ENCODE measurements around the gene ELF3.

The ELF3 gene

DNA sequence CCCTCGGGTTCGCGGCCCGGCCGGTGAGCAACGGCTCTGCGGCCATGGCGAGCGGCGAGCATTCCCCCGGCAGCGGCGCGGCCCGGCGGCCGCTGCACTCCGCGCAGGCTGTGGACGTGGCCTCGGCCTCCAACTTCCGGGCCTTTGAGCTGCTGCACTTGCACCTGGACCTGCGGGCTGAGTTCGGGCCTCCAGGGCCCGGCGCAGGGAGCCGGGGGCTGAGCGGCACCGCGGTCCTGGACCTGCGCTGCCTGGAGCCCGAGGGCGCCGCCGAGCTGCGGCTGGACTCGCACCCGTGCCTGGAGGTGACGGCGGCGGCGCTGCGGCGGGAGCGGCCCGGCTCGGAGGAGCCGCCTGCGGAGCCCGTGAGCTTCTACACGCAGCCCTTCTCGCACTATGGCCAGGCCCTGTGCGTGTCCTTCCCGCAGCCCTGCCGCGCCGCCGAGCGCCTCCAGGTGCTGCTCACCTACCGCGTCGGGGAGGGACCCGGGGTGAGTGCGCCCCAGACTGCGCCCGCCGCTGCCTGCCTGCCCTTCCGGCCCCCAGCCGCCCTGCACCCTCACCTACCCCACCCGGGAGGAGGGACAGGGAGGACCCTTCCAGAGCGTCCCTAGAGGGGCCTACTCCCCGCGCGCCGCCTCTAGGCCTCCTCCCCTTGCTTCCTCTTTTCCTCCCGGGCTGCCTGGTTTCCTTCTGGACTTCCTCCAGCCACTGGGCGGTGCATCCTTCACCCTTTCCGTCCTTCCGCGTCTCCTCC, 27.6 kb upstream of the ELF3 start, which contains the start of gene RNPEP:
Gene RNPEP, plus strand, starts transcription at position 26 of the 757 bp plus-strand sequence. Its CDS starts 19 bp downstream, at position 45.
- Histone ChIP-seq H3K4me3 (replicated peaks; ENCODE audit: insufficient read depth, low read length) (peak within 1 kb of the TSS; percentile 63), H3K27ac (replicated peaks) (peak within 1 kb of the TSS; percentile 83), H3K27me3 (ENCODE audit: insufficient read depth, poor library complexity, severe bottlenecking) (no peaks in the 10 kb centered on the region)
- TF ChIP-seq GABPA (IDR thresholded peaks at IDR 0.05; ENCODE audit: low read depth) (peak; percentile 72), POLR2AphosphoS5 (IDR thresholded peaks at IDR 0.05; ENCODE audit: low read depth) (peak; percentile 68), SPI1 (IDR thresholded peaks at IDR 0.05; ENCODE audit: borderline replicate concordance, low read depth) (peak; percentile 69; the same call in 1 of the 2 replicates)
- TF ChIP-seq, protein P1, sequence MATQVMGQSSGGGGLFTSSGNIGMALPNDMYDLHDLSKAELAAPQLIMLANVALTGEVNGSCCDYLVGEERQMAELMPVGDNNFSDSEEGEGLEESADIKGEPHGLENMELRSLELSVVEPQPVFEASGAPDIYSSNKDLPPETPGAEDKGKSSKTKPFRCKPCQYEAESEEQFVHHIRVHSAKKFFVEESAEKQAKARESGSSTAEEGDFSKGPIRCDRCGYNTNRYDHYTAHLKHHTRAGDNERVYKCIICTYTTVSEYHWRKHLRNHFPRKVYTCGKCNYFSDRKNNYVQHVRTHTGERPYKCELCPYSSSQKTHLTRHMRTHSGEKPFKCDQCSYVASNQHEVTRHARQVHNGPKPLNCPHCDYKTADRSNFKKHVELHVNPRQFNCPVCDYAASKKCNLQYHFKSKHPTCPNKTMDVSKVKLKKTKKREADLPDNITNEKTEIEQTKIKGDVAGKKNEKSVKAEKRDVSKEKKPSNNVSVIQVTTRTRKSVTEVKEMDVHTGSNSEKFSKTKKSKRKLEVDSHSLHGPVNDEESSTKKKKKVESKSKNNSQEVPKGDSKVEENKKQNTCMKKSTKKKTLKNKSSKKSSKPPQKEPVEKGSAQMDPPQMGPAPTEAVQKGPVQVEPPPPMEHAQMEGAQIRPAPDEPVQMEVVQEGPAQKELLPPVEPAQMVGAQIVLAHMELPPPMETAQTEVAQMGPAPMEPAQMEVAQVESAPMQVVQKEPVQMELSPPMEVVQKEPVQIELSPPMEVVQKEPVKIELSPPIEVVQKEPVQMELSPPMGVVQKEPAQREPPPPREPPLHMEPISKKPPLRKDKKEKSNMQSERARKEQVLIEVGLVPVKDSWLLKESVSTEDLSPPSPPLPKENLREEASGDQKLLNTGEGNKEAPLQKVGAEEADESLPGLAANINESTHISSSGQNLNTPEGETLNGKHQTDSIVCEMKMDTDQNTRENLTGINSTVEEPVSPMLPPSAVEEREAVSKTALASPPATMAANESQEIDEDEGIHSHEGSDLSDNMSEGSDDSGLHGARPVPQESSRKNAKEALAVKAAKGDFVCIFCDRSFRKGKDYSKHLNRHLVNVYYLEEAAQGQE (IDR thresholded peaks at IDR 0.05; ENCODE audit: insufficient replicate concordance, low read depth): peak; percentile 22
- TF ChIP-seq, protein P2, sequence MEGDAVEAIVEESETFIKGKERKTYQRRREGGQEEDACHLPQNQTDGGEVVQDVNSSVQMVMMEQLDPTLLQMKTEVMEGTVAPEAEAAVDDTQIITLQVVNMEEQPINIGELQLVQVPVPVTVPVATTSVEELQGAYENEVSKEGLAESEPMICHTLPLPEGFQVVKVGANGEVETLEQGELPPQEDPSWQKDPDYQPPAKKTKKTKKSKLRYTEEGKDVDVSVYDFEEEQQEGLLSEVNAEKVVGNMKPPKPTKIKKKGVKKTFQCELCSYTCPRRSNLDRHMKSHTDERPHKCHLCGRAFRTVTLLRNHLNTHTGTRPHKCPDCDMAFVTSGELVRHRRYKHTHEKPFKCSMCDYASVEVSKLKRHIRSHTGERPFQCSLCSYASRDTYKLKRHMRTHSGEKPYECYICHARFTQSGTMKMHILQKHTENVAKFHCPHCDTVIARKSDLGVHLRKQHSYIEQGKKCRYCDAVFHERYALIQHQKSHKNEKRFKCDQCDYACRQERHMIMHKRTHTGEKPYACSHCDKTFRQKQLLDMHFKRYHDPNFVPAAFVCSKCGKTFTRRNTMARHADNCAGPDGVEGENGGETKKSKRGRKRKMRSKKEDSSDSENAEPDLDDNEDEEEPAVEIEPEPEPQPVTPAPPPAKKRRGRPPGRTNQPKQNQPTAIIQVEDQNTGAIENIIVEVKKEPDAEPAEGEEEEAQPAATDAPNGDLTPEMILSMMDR (IDR thresholded peaks at IDR 0.05; ENCODE audit: insufficient read depth, low read length): no peak
- peak; percentile 75 to 81 for DNase-seq (ENCODE audit: low read depth in 1 of 2, low spot score in 1 of 2)

DNA sequence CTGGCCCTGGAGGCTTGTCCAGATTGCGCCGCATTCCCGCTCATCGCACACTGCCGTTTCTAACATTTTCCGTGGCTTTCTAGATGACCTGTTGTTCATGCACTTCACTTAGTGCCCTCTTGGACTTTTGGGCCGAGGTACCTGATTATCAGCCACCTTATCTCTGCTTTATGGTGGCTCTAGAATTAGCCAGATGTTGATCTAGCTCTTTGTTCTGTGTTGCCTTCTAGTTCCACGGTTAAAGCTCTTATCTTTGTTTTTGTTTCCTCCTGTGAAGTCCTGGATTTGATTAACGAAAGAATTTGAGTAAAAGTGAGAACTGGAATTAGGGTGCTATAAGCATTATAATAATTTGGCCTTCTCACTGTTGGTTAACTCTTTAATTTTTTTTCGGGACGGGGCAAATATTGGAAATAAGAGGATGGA, 27.0 kb upstream of the ELF3 start:
- DNase-seq (ENCODE audit: low read depth in 1 of 2, low spot score in 1 of 2): no peak
- Histone ChIP-seq H3K27me3 (ENCODE audit: insufficient read depth, poor library complexity, severe bottlenecking) (no peaks in the 10 kb centered on the region), H3K4me3 (replicated peaks; ENCODE audit: insufficient read depth, low read length) (peak overlapping the region; percentile 63), H3K27ac (replicated peaks) (peak overlapping the region; percentile 83)
- TF ChIP-seq SPI1 (IDR thresholded peaks at IDR 0.05; ENCODE audit: borderline replicate concordance, low read depth) (no peak), POLR2AphosphoS5 (IDR thresholded peaks at IDR 0.05; ENCODE audit: low read depth) (no peak), GABPA (IDR thresholded peaks at IDR 0.05; ENCODE audit: low read depth) (no peak)
- TF ChIP-seq, protein P1 (IDR thresholded peaks at IDR 0.05; ENCODE audit: insufficient replicate concordance, low read depth): no peak
- TF ChIP-seq, protein P2 (IDR thresholded peaks at IDR 0.05; ENCODE audit: insufficient read depth, low read length): no peak

DNA sequence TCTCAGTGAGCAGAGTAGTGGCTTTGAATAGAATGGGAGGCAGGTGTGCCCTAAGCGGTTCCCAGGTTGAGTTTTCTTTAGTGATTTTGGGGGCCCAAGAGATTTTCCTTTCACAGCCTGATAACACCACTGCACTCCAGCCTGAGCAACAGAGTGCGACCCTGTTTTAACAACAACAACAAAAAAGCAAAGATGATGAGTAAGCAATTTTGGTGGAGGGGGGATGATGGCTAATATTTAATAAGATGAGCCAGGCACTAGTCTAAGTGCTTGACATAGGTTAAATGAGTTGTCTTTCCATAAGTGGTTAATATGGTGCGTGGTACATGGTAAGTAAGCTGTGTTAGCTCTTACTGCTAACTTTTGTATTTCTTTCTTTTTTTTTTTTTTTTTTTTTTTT, 25.9 kb upstream of the ELF3 start:
- H3K27me3 ChIP-seq (ENCODE audit: insufficient read depth, poor library complexity, severe bottlenecking): no peaks in the 10 kb centered on the region
- H3K27ac ChIP-seq (replicated peaks): no peak overlapping the region
- TF ChIP-seq, protein P1 (IDR thresholded peaks at IDR 0.05; ENCODE audit: insufficient replicate concordance, low read depth): no peak
- TF ChIP-seq GABPA (IDR thresholded peaks at IDR 0.05; ENCODE audit: low read depth) (no peak), POLR2AphosphoS5 (IDR thresholded peaks at IDR 0.05; ENCODE audit: low read depth) (no peak), SPI1 (IDR thresholded peaks at IDR 0.05; ENCODE audit: borderline replicate concordance, low read depth) (no peak)
- TF ChIP-seq, protein P2 (IDR thresholded peaks at IDR 0.05; ENCODE audit: insufficient read depth, low read length): no peak
- no peak overlapping the region for H3K4me3 ChIP-seq (replicated peaks; ENCODE audit: insufficient read depth, low read length)
- no peak for DNase-seq (ENCODE audit: low read depth in 1 of 2, low spot score in 1 of 2)

Measured in HL-60 (cell line).